Nephron progenitor cell (in vitro differentiated cells): ENCODE measurements around the gene NRG3.

Source experiments
- DNase-seq: peaks from one replicate; pipeline ENCODE4 v3.0.0; 2021
- H3K27ac Mint-ChIP-seq: 2 replicates; pipeline ENCODE4 v1.8.0; 2021; ENCODE audit warnings: mild to moderate bottlenecking, moderate library complexity, mixed read lengths
- H3K27me3 Mint-ChIP-seq: 2 replicates; pipeline ENCODE4 v1.8.0; 2021; ENCODE audit warnings: mild to moderate bottlenecking, low read depth, mixed read lengths; ENCODE audit not compliant: poor library complexity
- H3K36me3 Mint-ChIP-seq: 2 replicates; pipeline ENCODE4 v1.8.0; 2021; ENCODE audit warnings: low read depth, mixed read lengths
- H3K4me1 Mint-ChIP-seq: 2 replicates; pipeline ENCODE4 v1.8.0; 2021; ENCODE audit warnings: mixed read lengths
- H3K4me3 Mint-ChIP-seq: 2 replicates; pipeline ENCODE4 v1.8.0; 2021; ENCODE audit warnings: mild to moderate bottlenecking, moderate library complexity, mixed read lengths
- H3K9me3 Mint-ChIP-seq: 2 replicates; pipeline ENCODE4 v1.8.0; 2021; ENCODE audit warnings: mild to moderate bottlenecking, moderate library complexity, mixed read lengths
- TF ChIP-seq, protein P1 (sequence below): fragments of 200-600 bp; sonication (generic); IDR thresholded peaks from 2 replicates; pipeline ENCODE4 v1.5.0; 2021; ENCODE audit warnings: antibody characterized with exemption

NRG3 gene

DNA sequence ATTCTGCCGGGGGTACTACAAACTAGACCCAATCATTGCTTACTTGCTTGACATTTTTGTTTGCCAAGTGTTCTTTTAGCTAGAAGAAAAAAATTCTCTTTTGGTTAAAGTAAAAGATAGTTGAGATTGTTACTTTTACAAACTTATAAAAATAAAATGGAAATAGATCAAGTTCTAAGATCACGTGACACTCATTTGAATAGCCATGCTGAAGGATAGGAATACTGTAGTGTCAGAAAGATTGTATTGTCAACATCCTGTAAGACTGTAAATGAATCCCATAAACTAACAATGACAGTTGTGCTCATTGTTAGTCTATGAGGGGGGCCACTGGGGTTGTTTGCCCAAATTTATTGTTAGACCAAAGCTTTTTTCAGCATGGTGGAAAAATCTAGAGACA, 10.5 kb downstream of the NRG3 start:
- Mint-ChIP-seq H3K27ac (no peak overlapping the region), H3K27me3 (peaks cover 2% of the 10 kb centered on the region), H3K9me3 (no peaks in the 10 kb centered on the region), H3K4me1 (peaks cover 21% of the 10 kb centered on the region), H3K4me3 (no peak overlapping the region), H3K36me3 (no peaks in the 10 kb centered on the region)
- TF ChIP-seq, protein P1, sequence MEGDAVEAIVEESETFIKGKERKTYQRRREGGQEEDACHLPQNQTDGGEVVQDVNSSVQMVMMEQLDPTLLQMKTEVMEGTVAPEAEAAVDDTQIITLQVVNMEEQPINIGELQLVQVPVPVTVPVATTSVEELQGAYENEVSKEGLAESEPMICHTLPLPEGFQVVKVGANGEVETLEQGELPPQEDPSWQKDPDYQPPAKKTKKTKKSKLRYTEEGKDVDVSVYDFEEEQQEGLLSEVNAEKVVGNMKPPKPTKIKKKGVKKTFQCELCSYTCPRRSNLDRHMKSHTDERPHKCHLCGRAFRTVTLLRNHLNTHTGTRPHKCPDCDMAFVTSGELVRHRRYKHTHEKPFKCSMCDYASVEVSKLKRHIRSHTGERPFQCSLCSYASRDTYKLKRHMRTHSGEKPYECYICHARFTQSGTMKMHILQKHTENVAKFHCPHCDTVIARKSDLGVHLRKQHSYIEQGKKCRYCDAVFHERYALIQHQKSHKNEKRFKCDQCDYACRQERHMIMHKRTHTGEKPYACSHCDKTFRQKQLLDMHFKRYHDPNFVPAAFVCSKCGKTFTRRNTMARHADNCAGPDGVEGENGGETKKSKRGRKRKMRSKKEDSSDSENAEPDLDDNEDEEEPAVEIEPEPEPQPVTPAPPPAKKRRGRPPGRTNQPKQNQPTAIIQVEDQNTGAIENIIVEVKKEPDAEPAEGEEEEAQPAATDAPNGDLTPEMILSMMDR, result no peak
- no peak for DNase-seq

DNA sequence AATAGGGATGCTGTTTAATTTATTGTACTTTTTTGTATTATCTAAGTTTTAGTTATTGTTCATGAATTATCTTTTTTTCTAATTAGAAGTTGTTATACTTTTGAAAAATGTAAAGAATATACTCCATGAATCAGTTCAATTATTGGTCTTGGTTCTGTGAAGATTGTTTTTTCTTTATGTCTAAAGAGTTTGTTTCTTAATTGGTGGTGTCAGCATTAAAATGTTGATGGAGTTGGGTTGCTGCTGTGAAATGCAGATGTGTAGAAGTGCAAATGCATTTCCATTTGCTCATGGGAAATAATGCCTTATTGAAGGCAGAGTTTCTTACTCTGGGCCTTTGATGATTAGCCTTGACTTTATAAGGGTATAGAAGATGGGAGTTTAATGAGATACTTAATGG, 11.9 kb downstream of the NRG3 start:
- Mint-ChIP-seq H3K9me3 (no peaks in the 10 kb centered on the region), H3K27me3 (no peaks in the 10 kb centered on the region), H3K36me3 (no peaks in the 10 kb centered on the region), H3K4me3 (no peak overlapping the region), H3K4me1 (peaks cover 6% of the 10 kb centered on the region), H3K27ac (no peak overlapping the region)
- TF ChIP-seq, protein P1, result no peak
- no peak for DNase-seq

DNA sequence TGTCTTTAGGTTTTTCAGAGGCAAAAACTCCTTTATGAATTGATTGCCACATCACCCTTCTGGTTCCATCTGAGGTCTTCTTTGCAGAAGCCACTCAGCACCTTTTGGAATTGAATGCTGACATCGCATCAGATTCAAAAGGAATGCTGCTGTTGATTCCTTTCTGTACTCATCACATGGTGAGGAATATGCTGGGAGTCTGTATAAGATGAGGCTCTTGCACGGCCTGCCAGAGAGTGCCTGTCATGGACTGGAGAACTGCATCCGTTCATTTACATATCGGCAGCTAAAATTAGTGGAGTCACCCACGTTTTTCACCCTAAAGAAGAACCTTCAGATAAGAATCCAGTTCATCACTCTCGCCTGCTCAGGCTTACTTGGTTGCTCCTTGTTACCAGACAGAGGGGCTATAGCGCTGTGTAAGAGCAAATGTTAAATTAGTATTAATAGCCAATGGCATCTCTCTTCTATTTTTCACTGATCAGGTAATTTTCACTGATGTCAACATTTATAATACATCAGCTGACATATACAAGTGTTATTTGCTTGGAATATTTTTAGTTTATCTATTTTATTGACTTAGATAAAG, 14.3 kb downstream of the NRG3 start:
- Mint-ChIP-seq H3K4me3 (no peak overlapping the region), H3K36me3 (no peaks in the 10 kb centered on the region), H3K4me1 (no peaks in the 10 kb centered on the region), H3K9me3 (no peaks in the 10 kb centered on the region), H3K27ac (no peak overlapping the region), H3K27me3 (no peaks in the 10 kb centered on the region)
- no peak for DNase-seq
- TF ChIP-seq, protein P1, result no peak

DNA sequence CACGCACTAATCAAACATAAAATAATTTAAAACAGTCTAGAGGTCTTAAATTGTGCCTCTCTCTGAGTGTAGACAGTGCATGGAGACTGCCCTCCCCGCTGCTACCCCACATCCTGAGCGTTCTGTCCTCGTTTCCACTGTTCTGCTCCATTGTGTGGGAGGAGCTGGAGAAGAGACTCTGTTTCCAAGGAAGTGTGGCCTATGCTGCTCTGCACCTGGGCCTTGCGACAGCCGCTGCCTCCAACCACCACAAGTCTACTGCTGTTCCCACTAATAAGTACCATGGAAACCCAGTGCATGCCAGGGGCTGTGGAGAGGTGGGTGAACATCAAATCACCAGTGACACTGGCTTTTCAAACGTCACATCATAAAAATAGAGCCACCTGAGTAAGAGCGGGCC, 19.6 kb downstream of the NRG3 start:
- H3K4me3 Mint-ChIP-seq, result no peak overlapping the region
- H3K36me3 Mint-ChIP-seq, result no peaks in the 10 kb centered on the region
- H3K9me3 Mint-ChIP-seq, result no peaks in the 10 kb centered on the region
- no peak overlapping the region for H3K27ac Mint-ChIP-seq
- H3K4me1 Mint-ChIP-seq, result no peaks in the 10 kb centered on the region
- TF ChIP-seq, protein P1, result no peak
- no peak for DNase-seq
- peaks cover 4% of the 10 kb centered on the region for H3K27me3 Mint-ChIP-seq

DNA sequence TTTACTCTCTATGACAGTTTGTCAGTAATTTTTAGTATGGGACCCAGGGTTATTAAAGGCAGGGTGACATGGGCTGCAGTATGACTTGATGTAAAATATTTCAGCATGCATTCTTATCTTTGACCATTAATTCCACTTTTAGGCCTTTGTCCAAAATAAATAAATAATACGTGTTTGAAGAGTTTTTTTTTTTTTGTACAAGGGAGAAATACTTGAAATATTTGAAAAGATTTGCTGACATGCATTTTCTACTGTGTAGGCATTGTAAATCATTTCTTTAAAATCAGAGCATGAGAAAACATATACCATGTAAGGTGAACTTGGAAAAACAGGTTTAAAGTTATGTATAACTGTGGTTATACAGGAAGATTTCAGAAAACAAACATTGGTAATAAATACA, 23.5 kb downstream of the NRG3 start:
- TF ChIP-seq, protein P1, result no peak
- no peaks in the 10 kb centered on the region for H3K9me3 Mint-ChIP-seq
- H3K36me3 Mint-ChIP-seq, result no peaks in the 10 kb centered on the region
- no peak overlapping the region for H3K4me3 Mint-ChIP-seq
- no peak for DNase-seq
- H3K27me3 Mint-ChIP-seq, result peaks cover 4% of the 10 kb centered on the region
- H3K27ac Mint-ChIP-seq, result no peak overlapping the region
- H3K4me1 Mint-ChIP-seq, result peaks cover 4% of the 10 kb centered on the region

DNA sequence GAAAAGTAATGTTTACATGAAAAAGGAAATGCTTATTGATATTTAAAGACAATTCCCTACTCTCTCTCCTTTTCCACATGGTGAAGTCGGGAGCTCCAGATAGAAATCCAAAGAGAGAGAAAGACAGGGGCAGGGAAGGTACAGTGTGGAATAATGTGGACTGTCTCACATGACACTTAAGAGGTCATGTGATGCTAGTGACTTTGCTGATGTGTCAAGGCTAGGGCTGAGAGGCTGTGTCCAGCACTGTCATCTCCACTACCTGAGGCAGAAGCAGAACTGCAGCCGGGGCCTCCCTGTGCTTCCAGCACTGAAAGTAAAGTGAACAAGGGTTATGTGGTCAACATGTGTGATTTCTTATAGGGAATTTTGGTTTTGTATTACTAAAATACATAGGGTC, 26.0 kb downstream of the NRG3 start:
- Mint-ChIP-seq H3K27ac (no peak overlapping the region), H3K27me3 (no peaks in the 10 kb centered on the region), H3K4me3 (no peak overlapping the region), H3K4me1 (peaks cover 15% of the 10 kb centered on the region), H3K36me3 (no peaks in the 10 kb centered on the region), H3K9me3 (no peaks in the 10 kb centered on the region)
- DNase-seq, result no peak
- TF ChIP-seq, protein P1, result no peak
